Measurements from ENCODE around the gene DCX.
A peak's percentile ranks its signal among the peaks of the same experiment; 100 is the strongest.

The DCX gene

DNA sequence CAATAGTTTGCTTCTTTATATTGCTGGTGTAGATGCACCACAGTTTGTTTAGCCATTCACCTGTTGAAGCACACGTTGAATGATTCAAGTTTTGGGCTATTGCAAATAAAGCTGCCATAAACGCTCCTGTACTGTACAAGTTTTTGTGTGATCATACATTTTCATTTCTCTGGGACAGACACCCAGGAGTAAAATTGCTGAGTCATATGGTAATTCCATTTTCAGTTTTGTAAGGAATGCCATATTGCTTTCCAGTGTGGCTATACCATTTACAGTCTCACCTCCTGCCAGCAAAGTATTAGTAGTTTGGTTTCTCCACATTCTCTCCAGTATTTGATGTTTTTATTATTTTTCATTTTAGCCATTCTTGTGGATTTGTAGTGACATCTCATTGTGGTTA, 109.7 kb downstream of the DCX start:
- no peak for DNase-seq (ENCODE audit: low read depth)

DNA sequence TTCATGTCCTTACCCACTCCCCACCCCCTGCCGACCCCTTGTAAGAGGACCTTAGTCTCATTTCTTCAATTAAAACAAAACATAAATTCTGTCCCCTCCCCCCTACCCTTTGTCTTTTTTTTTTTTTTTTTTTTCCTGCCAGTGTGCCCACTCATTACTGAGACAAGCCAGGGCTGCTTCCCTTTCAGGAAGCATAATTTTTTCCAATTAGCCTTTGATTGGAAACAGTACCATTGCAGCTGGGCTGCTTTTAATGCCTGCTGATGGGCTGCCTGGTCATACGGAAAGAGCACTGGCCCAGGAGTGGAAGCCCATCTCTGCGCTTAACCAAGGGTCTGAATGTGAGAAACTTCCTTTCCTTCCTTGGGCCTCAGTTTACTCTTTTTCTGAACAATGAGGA, 123.2 kb downstream of the DCX start:
- no peak for DNase-seq (ENCODE audit: low read depth)

DNA sequence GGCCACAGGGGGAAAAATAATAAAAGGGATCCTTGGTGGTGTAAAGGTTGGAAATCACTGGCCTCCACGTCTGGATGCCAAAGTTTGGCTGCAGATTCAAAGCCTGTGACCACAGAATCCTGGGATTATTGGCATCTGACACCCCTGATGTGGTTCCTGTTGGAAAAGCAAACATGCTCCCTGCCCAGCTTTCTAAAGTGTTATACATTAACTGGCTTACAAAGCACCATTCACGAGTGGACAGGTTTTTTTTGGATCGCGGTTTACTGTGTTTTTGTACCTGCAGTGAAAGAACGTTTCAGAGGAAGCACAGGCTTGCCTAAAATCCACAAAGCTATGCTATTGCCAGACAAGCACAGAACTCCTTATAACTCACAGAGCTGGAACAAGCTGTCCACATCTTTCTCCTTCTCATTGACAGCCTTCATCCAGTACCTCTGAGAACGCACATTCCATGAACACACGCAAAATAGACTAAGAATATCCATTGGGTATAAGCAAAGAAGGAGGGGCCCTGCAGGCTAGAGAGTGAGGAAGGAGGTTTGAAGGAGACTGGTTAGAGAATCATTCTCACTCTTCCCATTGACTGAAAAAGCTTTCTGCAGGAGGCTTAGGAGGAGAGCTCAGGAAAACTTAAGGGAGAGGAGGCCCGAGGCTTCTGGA, 127.2 kb downstream of the DCX start:
- DNase-seq (ENCODE audit: low read depth): no peak

DNA sequence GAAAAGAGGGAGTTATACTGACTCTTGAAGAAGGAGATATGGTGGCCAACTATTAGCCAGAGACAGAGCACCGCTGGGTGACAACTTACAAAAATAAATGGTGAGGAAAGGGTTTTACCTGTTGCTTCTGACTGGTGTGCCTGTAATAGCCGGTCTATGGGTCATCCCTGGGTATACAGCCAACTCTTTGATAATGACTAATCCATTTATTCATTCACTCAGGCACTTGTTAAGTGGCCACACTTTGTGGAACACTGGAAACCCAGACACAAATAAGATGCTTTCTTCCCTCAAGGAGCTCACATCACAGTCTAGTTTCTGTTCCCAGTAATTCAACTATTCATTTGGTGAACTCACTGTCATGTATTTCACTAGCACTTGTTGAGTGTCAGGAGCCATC, 128.5 kb downstream of the DCX start:
- DNase-seq (ENCODE audit: low read depth): no peak

DNA sequence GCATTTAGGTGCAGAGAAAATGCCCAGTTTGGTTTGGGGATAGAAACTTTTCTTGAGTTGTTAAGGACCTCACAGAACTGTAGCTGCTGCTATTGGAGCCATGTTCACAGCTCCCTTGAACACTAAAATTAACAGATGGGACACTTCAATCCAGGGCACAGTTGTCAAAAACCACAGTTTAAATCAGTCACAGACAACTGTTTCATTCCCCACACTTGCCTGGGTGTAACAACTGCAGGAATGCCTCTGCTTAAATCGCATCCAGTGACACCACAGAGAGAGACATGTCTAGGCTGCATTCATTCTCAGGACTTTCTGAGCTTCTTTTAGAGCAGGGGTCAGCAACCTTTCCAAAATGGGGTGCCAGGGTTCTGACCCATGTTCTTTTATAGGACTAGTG, 129.0 kb downstream of the DCX start:
- DNase-seq (ENCODE audit: low read depth): no peak

DNA sequence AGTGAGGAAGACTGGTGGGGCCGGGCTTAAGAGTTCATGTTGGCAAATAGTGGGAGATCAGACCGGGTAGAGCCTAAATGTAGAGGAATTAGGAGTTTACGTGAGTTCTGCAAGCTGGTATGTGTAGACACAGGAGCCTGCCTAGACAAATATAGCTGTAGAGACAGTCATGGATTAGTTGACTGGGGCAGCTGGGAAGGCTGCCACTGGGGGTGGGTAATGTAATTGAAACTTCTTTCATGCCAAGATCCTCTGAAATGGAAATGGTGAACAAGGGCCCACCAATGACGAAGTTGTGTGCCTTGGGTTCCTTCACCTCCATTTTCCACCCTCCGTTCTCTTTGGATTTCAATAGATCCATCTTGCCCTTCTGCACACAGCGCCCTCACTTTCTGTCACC, 129.9 kb downstream of the DCX start:
- no peak for DNase-seq (ENCODE audit: low read depth)

DNA sequence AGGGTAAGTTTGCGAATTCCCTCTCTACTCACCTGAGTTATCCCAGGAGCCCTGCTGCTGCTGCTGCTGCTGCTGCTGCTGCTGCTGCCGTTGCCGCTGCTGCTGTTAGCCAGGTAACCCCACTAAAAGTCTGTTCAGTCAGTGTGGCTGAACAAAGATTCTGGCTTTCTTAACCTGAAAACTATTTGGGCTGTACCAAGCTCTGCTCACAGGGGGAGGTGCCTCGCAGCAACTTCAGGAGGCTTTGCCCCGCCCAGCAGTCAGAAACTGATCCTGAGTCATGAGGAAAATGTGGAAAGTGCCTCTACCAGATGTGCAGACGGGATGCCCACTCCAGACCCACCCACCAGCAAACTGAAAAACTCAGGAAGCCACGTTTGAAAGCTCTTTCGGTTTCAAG, 141.7 kb downstream of the DCX start, which contains the start of gene CAPN6:
Gene CAPN6 (minus strand): TSS at position 145 of the 400 bp plus-strand sequence. CDS start 6,547 bp downstream, outside the sequence.
- DNase-seq (ENCODE audit: low read depth): peak; percentile 9

DNA sequence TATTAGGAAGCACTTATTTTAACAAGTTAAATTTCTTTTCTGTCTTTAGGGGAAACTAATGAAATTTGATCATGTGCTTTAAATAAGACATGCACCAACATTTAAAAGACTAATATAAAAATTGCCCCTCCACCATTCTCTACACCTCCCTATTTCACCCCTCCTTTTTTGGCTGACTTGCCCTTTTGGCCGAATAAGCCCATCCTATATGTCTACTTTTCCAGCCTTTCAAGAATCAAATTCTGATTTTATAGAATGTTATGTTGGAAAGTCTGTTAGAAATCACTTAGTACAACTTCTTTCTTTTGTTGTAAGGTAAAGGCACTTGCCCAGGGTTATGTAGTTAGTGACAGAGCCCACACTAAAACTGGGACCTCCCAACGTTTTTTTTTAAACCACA, 143.5 kb downstream of the DCX start:
- DNase-seq (ENCODE audit: low read depth): no peak

DNA sequence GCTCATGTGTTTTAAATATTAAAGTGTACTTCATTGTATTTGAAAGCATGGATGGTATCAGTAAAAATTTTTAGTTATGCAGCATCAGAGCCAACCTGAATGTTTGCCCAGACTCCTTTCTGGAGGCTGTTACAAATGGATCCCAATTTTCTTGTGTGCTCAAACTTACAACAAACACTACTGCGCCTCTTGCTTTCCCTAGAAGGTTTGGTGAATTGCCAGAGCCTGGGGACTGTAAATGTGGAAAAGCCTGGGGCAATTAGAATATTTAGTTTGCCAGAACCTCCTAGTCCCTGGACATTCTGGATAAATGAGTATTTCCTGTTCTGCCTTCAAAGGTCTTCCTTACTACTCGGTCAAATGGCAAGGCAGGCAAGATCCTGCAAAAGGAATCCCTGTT, 146.5 kb downstream of the DCX start:
- DNase-seq (ENCODE audit: low read depth): no peak

DNA sequence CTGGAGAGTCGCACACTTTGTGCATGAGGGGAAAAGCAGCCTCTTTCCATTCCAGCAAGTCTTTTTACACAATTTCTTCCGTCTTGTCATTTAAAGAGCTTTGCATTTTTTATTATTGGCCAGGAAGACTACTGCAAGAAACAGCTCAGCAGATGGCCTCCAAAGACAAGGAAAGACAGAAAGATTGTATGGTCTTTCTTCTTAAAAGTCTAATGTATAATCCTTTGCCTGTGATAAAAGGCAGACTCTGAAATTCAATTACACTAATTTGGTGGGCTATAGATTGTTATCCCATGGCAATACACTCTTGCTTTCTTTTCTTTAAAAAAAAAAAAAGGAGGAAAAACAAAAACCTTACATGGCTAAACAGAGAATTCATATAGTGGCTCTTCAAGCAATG, 147.6 kb downstream of the DCX start:
- DNase-seq (ENCODE audit: low read depth): no peak

DNA sequence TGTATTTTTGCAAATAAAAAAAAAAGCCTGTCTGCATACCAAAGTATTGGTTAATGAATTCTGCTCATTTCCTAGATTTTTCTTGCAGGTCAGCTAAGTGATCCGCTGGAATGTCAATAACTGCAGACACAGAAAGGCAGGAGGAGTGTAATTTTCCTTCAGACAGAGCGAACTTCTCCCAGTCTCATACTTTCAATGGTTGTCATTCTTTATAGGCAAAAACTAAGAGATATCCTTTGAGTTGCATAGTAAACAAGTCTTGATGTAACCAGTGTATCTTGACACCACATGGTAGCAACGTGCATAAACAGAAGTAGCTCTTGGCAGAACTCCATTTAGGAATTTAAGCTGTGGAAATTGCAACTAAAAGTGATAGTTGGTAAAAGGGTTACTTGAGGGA, 149.9 kb downstream of the DCX start:
- no peak for DNase-seq (ENCODE audit: low read depth)

DNA sequence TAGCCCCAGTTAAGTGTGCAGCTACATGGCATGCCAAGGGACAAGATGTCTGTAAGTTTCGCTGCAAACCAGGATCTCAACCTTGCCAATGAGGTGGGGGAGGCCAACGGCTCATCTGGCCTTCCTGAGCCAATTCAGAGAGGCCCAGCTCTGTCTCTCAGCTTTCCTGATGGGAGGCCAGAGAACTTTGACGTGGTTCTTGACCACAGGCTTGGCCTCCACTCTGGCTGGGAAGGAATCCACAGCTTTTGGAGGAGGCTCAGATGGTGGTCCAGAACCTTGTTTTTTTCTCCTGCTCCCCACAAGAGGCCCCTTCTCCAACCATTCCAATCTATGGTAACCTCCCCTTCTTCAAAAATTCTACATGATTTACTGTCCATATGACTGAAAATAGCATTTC, 151.5 kb downstream of the DCX start:
- no peak for DNase-seq (ENCODE audit: low read depth)

DNA sequence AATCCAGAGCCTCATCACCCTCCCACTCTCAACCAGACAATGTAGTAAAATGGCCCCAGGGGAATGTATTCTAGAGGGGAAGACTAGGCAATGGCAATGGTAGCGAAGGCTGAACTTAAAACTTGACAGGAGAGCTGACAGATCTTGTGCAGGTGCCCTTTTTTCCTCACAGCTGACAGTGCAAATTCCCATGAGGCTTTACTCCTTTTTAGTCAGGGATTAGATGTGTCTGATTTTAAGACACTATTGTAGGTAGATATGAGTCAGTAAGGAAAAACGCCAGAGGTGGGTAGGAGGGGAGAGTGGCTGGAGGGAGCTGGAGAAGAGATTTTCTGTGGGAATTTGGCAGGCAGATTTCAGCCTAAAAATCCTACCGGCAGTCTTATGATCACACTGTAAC, 152.4 kb downstream of the DCX start:
- no peak for DNase-seq (ENCODE audit: low read depth)

DNA sequence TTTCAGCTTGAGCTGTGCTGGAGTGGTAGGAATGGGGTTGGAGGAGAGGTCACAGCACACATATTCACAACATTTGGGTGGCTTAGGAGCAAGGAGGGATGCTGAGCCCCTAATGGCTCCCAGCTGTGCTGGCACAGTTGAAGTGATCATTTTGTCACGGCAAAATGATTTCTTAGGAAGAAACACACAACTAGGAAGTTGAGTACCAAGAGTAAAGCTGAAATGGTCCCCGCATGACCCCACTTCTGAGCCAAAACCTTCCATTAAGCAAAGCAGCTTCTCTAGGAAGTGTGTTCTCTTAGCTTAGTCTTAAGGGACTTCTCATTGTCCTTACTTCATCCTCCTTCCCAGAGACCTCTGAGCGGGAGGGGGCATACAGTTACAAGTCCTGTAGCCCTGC, 154.3 kb downstream of the DCX start:
- no peak for DNase-seq (ENCODE audit: low read depth)

DNA sequence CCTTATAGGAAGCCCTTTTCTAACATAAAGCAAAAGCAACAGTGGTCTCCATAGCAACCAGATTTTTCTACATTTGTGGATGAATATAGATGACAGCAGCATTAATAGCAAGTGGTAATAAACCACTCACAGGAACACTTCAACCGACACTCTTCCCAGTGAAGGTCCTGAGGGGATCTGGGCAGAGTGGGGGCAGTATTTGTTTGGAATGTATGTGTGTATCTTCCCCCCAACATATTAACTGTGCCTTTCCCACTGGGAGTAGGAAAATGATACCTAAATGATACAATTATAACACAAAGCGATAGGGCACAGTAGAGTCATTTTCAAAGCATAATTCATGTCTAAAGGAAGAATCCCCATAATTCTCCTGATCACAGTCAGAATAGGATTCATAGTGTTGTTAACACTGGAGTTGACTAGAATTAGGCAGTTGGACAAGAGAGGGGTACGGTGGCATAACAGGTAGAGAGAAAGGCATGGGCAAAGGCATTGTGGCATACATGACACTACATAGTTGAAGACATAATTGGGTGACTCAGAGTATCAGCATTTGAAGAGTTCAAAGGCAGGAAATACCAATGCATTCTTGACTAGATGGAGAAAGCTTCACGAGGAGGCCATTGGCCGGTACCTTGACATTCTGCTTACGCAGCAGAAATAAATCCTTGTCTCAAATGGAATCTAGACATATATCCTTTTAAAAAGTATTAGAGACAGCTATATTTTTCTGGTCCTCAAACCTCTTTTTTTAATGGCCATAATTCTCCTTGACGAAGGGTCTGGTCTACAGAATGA, 156.9 kb downstream of the DCX start:
- DNase-seq (ENCODE audit: low read depth): no peak

DNA sequence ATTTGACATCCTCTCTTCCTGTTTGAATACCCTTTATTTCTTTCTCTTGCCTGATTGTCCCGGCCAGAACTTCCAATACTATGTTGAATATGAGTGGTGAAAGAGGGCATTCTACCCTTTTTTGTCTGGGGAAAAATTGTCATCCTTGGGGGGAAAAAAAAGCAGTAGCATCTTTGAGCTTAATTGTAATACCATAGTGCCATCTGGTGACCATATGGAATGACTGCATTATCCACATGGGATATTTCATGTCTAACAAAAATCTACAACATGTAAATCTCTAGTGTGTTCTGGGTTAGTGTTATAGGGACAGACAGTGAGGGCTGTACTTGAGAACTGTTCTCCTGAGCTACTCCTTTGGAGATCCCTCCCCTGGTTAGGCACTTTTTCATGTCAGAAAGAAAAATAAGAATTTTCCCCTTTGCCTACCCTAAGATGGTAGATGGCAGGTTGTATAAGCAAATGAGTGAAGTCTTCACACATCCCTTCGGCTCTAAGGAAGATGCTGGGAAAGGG, 167.7 kb downstream of the DCX start:
- no peak for DNase-seq (ENCODE audit: low read depth)
